Fibroblast of lung (primary cell): ENCODE results near the gene SRGAP2. TPM values are rescaled to one million over a fixed set of nuclear protein-coding genes. Genes with fewer than 3 reads are reported as not detected.

Source experiments
- polyA plus RNA-seq, 2 donors: library from polyadenylated mRNA; depleted of rRNA in 1 of 2; stranded (reverse) in 1 of 2; unstranded in 1 of 2; fragments of >200 nt; gene quantifications; 2 replicates each; pipeline ENCODE4 v1.2.1, GENCODE V29; 2011 to 2012; ENCODE audit warnings: missing spikeins in 1 of 2
- total RNA-seq: library from RNA; depleted of rRNA; stranded (reverse); fragments of >200 nt; gene quantifications from 2 replicates; pipeline ENCODE4 v1.2.1, GENCODE V29; 2014

SRGAP2 gene
- total and polyA plus RNA-seq, 2 donors (not counting 1 experiment from before 2014, with no cell fraction given), result 14.3 to 51.9 TPM

Other genes starting within 250 kb of the SRGAP2 start
- gene RAB7B, start 200.1 kb upstream of the SRGAP2 start, total RNA-seq, result 5.4 and 9.1 TPM in 2 replicates
- gene RAB7B, start 200.1 kb upstream of the SRGAP2 start, polyA plus RNA-seq, result 15.5 and 20.1 TPM in 2 replicates
- gene CTSE, start 179.6 kb upstream of the SRGAP2 start, total RNA-seq, result not detected in 2 replicates
- not detected in 2 replicates for gene CTSE, start 179.6 kb upstream of the SRGAP2 start, polyA plus RNA-seq
- gene RHEX, start 150.4 kb upstream of the SRGAP2 start, total RNA-seq, result not detected in 2 replicates
- not detected in 2 replicates for gene RHEX, start 150.4 kb upstream of the SRGAP2 start, polyA plus RNA-seq
- gene AVPR1B, start 86.2 kb upstream of the SRGAP2 start, total RNA-seq, result not detected in 2 replicates
- gene AVPR1B, start 86.2 kb upstream of the SRGAP2 start, polyA plus RNA-seq, result not detected in 2 replicates
- gene FAM72A, start 702 bp upstream of the SRGAP2 start, total RNA-seq, result 1.8 and 4.5 TPM in 2 replicates
- gene FAM72A, start 702 bp upstream of the SRGAP2 start, polyA plus RNA-seq, result 1.5 and 4.5 TPM in 2 replicates